HG03571 (cell line): ENCODE measurements around the gene LRP2.

Source experiments
- ATAC-seq: cut with Tn5 transposase; IDR thresholded peaks from one replicate; pipeline ENCODE4 v1.9.1; 2021; ENCODE audit not compliant: unreplicated experiment

The LRP2 gene

DNA sequence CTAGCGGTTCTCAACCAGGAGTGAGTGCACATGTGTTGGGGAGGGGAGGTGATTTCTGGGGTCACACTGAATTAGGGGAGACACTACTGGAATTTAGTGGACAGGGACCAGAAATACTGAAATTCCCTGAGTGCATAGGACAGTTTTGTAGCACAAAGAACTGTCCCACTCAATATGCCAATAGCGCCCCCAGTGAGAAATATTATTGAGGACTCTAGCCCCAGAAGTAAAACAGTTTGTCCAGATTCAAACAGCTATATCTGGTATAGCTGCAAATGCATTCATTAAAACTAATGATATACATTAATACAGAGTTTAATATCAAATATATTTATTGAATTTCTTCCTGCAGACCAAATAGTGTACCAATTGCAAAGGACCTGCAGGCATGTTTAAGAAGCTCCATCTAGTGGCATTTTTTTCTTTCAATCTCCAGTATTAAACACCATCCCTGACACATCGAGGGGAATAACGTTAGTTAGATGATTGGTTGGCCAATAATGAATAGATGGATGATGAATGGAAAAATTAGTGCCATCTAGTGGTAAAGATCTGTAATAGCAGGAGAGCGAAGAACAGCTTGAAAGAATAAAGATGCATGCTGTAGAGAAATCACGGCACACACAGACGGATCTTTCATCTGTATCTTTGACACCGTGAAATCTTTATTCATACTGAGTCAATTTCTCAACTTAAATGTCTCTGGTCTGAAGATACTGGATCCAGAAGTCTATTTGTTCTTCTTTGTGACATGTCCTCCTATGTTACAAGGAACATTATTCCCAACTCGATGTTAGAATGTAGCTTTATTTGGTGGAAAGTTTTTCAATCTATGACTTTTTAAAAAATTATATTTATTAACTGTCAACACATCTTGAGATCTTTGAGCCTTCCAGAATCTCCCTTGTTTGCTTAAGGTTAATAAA, 230.5 kb downstream of the LRP2 start:
- no peak for ATAC-seq

DNA sequence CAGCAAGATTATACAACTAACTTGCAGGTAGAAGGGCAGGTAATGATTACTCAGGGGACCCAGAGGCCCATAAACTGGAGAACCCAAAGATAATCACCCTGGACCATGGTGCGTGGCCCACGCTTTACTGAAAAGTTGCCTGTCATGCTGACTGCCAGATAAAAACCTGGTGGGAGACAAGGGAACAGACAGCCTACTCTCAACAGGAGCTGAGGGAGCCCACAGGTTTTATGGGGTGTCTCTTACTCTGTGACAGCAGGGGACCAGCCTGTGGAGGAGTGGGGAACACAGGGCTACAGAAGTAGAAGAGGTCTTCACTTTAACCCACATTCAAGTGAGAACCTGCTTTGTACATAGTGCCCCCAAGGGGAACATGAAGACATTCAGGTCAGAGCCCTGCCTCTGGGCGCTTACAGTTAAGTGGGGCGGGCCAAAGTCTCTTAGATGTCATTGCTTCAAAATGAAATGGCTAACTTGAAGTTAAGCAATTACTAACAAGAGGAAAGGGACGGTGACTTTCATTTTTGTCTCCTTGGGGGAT, 232.6 kb downstream of the LRP2 start:
- ATAC-seq, result no peak

DNA sequence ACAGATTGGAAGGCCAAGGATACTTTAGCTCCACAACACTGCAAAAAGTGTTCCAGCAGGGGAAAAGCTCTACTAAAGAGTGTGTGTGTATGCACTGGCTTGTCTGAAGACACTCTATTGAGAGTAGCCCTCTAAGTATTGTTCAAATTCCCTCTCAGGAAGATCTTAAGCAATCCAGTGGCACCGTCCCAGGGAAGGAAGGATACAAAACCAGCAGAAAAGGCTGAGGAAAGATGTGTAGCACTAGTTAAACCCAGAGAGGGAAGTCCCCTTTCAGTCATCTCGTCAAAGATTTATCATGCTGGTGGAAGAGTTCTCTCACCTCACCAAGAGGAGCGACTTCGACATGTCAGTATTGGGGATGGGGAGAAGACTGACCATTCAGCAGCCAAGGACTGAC, 242.5 kb downstream of the LRP2 start:
- no peak for ATAC-seq

- ATAC-seq, result no peak
These were observed 243.1 kb downstream of the LRP2 start for GRCh38 chr2:169119123-169119760.

GRCh38 chr2:169118060-169118459, 244.3 kb downstream of the LRP2 start:
- ATAC-seq, result no peak

- no peak for ATAC-seq
These were observed 245.3 kb downstream of the LRP2 start for GRCh38 chr2:169116993-169117392.

GRCh38 chr2:169116327-169116726, 246.0 kb downstream of the LRP2 start:
- ATAC-seq, result no peak

GRCh38 chr2:169114056-169114455, 248.3 kb downstream of the LRP2 start:
- no peak for ATAC-seq

DNA sequence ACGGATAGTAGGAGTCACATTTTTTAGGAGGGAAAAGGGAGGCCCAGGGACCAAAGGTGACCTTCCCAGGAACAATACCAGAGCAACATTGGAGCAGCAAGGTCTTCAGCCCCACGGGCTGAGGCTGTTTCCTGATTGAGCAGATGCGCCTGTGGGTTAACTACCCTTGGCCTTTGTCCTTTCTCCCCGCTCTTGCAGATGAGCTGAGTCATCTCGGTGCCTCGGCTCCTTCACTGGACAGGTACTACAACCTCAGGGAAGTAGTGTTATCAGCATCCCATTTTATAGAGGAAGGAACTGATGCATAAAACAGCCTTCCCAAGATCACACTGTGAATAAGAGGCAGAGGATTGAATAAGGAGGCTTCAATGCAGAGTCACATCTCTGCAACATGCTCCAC, 249.5 kb downstream of the LRP2 start:
- ATAC-seq, result no peak

GRCh38 chr2:169110916-169111315, 251.4 kb downstream of the LRP2 start:
- no peak for ATAC-seq

- no peak for ATAC-seq
These were observed 251.9 kb downstream of the LRP2 start for GRCh38 chr2:169110419-169110818.

DNA sequence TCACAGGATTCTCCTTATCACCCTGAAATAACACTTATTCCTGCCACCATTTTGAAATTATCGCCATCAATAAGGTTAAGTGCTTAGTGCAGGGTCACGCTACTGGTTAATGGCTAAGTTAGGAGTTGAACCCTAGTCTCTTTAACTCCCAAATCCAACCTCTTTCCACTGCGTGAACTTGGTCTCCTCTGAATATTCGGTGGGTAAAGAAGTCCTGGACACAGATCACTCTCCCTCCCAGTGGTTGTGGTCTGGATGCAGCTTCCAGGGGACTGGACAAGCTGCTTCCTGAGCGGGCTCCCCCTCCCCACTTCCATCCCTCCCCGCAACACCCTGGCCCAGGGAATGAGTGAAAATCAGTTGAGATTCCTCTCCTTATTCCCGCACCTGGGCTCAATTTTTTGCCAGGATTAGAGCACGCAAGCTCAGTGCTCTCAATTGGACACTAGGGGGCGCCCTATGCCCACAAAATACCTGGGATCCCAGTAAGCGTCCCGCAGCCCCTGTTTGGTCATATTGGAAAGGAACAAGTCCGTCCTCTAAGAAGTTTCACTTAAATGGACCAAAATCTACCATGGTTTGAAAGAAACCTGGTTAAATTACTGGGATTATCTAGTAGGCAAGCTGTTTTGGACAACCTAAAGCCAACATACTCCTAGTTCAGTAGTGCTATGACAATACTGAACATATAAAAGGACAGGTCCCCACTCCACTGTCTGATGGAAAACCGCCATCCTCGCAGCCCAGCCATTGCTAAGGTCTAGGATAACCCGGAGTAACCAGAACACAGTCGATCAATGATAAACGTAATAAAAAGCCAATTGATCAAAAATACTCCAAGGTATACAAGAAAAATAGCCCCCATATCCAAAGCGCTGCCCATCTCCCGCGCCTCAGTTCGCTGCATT, 252.6 kb downstream of the LRP2 start:
- peak; percentile 66 for ATAC-seq

- no peak for ATAC-seq
These were observed 254.0 kb downstream of the LRP2 start for GRCh38 chr2:169108099-169108884.

DNA sequence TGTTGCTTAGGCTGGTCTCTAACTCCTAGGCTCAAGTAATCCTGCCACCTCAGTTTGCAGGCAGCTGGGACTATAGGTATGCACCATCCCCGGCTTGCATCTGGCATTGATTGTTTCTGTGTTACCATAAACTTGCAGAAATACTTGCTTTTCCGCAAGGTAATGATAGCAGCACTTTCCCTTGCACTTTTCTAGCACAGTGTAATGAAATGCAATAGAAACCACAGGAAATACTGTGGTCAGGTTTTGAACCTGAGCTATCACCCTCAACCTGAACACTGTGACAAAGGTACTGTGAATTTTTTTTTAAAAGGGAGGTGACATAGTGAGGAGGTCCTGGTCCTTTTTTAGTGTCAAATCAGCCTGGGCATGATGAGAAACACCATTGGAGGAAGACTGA, 254.7 kb downstream of the LRP2 start:
- ATAC-seq, result peak; percentile 62

- ATAC-seq, result no peak
These were observed 255.5 kb downstream of the LRP2 start for GRCh38 chr2:169106563-169107545.

- ATAC-seq, result no peak
These were observed 256.2 kb downstream of the LRP2 start for GRCh38 chr2:169106134-169106533.

DNA sequence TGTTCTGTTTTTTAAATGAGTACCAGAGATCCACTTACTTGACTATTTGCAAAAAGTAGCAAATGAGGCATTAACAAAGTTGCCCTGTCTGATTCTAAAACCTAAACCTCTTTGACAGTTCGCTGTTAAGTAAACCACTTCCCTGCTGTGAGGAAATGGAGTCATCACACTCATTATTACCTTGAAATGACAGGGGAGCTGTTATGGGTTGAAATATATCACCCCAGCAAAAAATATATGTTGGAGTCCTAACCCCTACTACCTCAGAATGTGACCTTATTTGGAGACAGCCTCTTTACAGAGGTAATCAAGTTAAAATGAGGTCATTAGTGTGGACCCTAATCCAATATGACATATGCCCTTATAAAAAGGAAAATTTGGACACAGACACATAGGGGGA, 256.9 kb downstream of the LRP2 start:
- ATAC-seq, result no peak

DNA sequence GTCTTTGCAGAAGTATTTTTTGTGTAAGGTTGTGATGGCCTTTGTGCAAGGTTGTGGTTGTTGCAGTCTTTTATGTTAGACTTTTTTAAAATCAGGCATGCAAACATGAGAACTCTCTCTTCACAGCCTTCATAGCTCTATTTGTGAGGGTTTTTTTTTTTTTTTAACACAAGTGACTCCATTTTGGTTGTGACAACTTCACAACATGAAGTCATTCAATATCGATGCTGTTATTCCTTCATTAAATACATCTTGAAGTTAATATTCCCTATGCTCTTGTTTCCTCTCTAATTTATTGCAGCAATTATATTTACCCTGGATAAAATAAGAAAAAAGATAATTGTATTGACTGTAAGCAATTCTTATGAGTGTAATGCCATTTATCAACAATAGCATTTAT, 257.5 kb downstream of the LRP2 start:
- no peak for ATAC-seq

- no peak for ATAC-seq
These were observed 266.7 kb downstream of the LRP2 start for GRCh38 chr2:169095621-169096105.
